Measurements from ENCODE around the gene INVS.
"Not testable (repeated sequence)": the region's sequence is repeated elsewhere in the genome, so short reads cannot be mapped to it uniquely, and the experiment has no call there.

The INVS gene

DNA sequence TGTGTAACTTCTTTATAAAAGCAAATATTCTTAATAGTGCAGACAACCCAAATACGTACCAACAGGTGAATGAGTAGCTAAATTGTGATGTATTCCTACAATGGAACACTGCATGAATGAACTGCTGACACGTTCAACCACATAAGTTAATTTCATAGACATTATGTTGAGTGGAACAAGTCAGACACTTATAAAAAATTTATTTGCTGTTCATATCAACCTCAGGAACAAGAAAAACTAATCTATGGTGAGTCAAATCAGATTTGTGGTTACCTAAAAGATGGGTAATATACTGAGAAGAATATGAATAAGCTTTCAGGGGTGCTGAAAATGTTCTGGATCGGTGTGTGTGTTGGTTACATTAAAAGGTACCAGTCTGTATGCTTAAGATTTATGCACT is 35.7 kb downstream of the INVS start:
- no peak for DNase-seq
- H3K9me2 ChIP-seq (replicated peaks; ENCODE audit: insufficient read depth, low read length) = no peaks in the 10 kb centered on the region
- no peaks in the 10 kb centered on the region for H3K27me3 ChIP-seq (replicated peaks; ENCODE audit: insufficient read depth, low read length)
- H3K9me3 ChIP-seq (replicated peaks; ENCODE audit: insufficient read depth, low read length) = no peaks in the 10 kb centered on the region
- no peaks in the 10 kb centered on the region for H3K79me2 ChIP-seq (ENCODE audit: low read length)
- no peak overlapping the region for H2AFZ ChIP-seq (ENCODE audit: low read length)
- no peaks in the 10 kb centered on the region for H4K20me1 ChIP-seq (ENCODE audit: insufficient read depth, low read length)
- no peak overlapping the region for H3K27ac ChIP-seq (ENCODE audit: low read length)
- no peaks in the 10 kb centered on the region for H3F3A ChIP-seq (ENCODE audit: insufficient read depth, low read length)
- no peak overlapping the region for H3K4me2 ChIP-seq (ENCODE audit: low read depth, low read length)
- H3K9ac ChIP-seq (ENCODE audit: low read length) = no peak overlapping the region
- H3K4me1 ChIP-seq (ENCODE audit: low read length) = no peaks in the 10 kb centered on the region
- H3K36me3 ChIP-seq (replicated peaks; ENCODE audit: insufficient read depth, low read length) = no peaks in the 10 kb centered on the region
- TF ChIP-seq EZH2phosphoT487 (IDR thresholded peaks at IDR 0.05; ENCODE audit: low read length) = no peak
- TF ChIP-seq, protein P1, sequence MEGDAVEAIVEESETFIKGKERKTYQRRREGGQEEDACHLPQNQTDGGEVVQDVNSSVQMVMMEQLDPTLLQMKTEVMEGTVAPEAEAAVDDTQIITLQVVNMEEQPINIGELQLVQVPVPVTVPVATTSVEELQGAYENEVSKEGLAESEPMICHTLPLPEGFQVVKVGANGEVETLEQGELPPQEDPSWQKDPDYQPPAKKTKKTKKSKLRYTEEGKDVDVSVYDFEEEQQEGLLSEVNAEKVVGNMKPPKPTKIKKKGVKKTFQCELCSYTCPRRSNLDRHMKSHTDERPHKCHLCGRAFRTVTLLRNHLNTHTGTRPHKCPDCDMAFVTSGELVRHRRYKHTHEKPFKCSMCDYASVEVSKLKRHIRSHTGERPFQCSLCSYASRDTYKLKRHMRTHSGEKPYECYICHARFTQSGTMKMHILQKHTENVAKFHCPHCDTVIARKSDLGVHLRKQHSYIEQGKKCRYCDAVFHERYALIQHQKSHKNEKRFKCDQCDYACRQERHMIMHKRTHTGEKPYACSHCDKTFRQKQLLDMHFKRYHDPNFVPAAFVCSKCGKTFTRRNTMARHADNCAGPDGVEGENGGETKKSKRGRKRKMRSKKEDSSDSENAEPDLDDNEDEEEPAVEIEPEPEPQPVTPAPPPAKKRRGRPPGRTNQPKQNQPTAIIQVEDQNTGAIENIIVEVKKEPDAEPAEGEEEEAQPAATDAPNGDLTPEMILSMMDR (IDR thresholded peaks at IDR 0.05; ENCODE audit: low read length) = no peak
- no peak for TF ChIP-seq EZH2 (optimal IDR thresholded peaks at IDR 0.05; ENCODE audit: low read depth, low read length)
- no peak overlapping the region for H3K4me3 ChIP-seq (ENCODE audit: low read length)

DNA sequence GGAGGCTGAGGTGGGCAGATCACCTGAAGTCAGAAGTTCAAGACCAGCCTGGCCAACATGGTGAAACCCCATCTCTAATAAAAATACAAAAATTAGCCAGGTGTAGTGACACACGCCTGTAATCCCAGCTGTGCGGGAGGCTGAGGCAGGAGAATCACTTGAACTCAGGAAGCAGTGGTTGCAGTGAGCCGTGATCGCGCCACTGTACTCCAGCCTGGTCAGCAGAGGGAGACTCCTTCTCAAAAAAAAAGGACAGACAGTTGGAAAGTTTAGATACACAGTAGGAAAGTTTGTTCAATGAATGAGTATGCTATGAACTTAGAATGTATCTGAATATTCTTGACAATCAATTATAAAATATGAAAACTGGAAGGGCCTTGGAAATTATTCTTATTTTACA is 37.8 kb downstream of the INVS start:
- not testable (repeated sequence) for H3K27me3 ChIP-seq (replicated peaks; ENCODE audit: insufficient read depth, low read length); H4K20me1 ChIP-seq (ENCODE audit: insufficient read depth, low read length); H3K4me3 ChIP-seq (ENCODE audit: low read length); H3F3A ChIP-seq (ENCODE audit: insufficient read depth, low read length); H3K36me3 ChIP-seq (replicated peaks; ENCODE audit: insufficient read depth, low read length); H3K4me1 ChIP-seq (ENCODE audit: low read length); DNase-seq; H3K9ac ChIP-seq (ENCODE audit: low read length); H3K4me2 ChIP-seq (ENCODE audit: low read depth, low read length); H3K9me2 ChIP-seq (replicated peaks; ENCODE audit: insufficient read depth, low read length); H3K79me2 ChIP-seq (ENCODE audit: low read length); H3K27ac ChIP-seq (ENCODE audit: low read length); H3K9me3 ChIP-seq (replicated peaks; ENCODE audit: insufficient read depth, low read length); H2AFZ ChIP-seq (ENCODE audit: low read length)

DNA sequence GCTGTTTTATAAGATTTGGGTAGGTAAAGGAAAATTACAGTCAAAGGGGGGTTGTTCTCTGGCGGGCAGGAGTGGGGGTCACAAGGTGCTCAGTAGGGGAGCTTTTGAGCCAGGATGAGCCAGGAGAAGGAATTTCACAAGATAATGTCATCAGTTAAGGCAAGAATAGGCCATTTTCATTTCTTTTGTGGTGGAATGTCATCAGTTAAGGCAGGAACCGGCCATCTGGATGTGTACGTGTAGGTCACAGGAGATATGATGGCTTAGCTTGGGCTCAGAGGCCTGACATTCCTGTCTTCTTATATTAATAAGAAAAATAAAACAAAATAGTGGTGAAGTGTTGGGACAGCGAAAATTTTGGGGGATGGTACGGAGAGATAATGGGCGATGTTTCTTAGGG is 41.3 kb downstream of the INVS start:
- H3K27ac ChIP-seq (ENCODE audit: low read length); H3K27me3 ChIP-seq (replicated peaks; ENCODE audit: insufficient read depth, low read length); H3K79me2 ChIP-seq (ENCODE audit: low read length); H3K4me1 ChIP-seq (ENCODE audit: low read length); H4K20me1 ChIP-seq (ENCODE audit: insufficient read depth, low read length); H3K4me3 ChIP-seq (ENCODE audit: low read length); H3K4me2 ChIP-seq (ENCODE audit: low read depth, low read length); H2AFZ ChIP-seq (ENCODE audit: low read length); H3K36me3 ChIP-seq (replicated peaks; ENCODE audit: insufficient read depth, low read length); DNase-seq; H3K9me3 ChIP-seq (replicated peaks; ENCODE audit: insufficient read depth, low read length); H3F3A ChIP-seq (ENCODE audit: insufficient read depth, low read length); H3K9me2 ChIP-seq (replicated peaks; ENCODE audit: insufficient read depth, low read length); H3K9ac ChIP-seq (ENCODE audit: low read length): not testable (repeated sequence)

DNA sequence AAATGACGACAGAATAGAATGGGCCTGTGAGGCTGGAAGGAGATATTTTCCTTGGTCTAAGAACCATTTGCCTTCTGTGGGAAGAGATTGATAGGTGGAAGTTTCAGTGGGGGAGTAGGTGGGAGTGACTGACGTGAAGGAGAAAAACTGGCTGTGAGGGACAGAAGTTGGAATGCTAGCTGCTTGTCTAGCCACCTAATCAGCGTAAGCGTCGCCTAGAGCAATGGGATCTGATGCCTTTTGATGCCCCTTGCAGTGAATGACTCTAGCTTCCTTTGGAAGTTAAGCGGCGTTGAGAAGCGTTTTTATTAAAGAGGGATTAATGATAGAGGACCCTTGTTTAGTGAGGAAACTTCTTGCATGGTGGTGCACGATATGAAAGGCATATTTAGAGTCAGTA is 42.8 kb downstream of the INVS start:
- not testable (repeated sequence) for H3K4me1 ChIP-seq (ENCODE audit: low read length); H3K9ac ChIP-seq (ENCODE audit: low read length); H2AFZ ChIP-seq (ENCODE audit: low read length); H4K20me1 ChIP-seq (ENCODE audit: insufficient read depth, low read length); H3K4me3 ChIP-seq (ENCODE audit: low read length); DNase-seq; H3K79me2 ChIP-seq (ENCODE audit: low read length); H3K27me3 ChIP-seq (replicated peaks; ENCODE audit: insufficient read depth, low read length); H3K4me2 ChIP-seq (ENCODE audit: low read depth, low read length); H3K36me3 ChIP-seq (replicated peaks; ENCODE audit: insufficient read depth, low read length); H3K27ac ChIP-seq (ENCODE audit: low read length); H3F3A ChIP-seq (ENCODE audit: insufficient read depth, low read length); H3K9me3 ChIP-seq (replicated peaks; ENCODE audit: insufficient read depth, low read length); H3K9me2 ChIP-seq (replicated peaks; ENCODE audit: insufficient read depth, low read length)

DNA sequence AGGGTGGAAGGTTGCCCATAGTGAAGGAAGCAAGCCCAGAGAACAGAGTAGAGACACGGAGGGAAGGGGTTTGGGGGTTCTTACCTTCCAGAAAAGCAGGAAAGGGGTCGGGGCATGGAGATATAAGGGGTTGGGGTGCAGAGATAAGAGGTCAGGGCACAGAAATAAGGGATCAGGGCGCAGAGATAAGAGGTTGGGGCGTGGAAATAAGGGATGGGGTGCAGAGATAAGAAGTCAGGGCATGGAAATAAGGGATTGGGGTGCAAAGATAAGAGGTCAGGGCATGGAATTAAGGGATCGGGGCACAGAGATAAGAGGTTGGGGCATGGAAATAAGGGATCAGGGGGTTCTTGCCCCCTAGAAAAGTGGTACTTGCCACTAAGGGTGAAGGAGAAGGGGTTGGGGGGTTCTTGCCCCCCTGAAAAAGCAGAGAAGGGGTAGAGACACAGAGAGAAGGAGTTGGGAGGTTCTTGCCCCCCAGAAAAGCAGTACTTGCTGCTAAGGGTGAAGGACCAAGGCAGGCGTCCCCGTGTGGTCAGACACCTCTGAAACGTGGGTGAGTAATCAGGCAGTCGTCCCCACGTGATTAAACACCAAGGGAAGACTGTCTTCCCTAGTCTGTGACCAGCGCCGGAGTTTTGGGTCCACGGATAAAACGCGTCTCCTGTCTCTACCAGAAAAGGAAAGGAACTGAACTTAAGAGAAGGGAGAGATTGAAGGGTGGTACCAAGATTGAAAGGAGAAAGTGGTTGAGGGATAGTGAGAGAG is 46.3 kb downstream of the INVS start:
- not testable (repeated sequence) for H3K9me2 ChIP-seq (replicated peaks; ENCODE audit: insufficient read depth, low read length)

DNA sequence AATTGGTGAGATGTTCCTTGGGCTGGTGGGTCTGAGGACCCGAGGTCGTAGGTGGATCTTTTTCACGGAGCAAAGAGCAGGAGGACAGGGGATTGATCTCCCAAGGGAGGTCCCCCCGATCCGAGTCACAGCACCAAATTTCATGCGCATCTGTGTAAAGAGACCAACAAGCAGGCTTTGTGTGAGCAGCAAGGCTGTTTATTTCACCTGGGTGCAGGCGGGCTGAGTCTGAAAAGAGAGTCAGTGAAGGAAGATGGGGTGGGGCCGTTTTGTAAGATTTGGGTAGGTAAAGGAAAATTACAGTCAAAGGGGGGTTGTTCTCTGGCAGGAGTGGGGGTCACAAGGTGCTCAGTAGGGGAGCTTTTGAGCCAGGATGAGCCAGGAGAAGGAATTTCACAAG is 46.9 kb downstream of the INVS start:
- H3F3A ChIP-seq (ENCODE audit: insufficient read depth, low read length); H3K9me2 ChIP-seq (replicated peaks; ENCODE audit: insufficient read depth, low read length); H3K4me2 ChIP-seq (ENCODE audit: low read depth, low read length); H2AFZ ChIP-seq (ENCODE audit: low read length); H3K27ac ChIP-seq (ENCODE audit: low read length); H3K36me3 ChIP-seq (replicated peaks; ENCODE audit: insufficient read depth, low read length); H3K4me3 ChIP-seq (ENCODE audit: low read length); DNase-seq; H3K4me1 ChIP-seq (ENCODE audit: low read length); H3K9ac ChIP-seq (ENCODE audit: low read length); H4K20me1 ChIP-seq (ENCODE audit: insufficient read depth, low read length); H3K79me2 ChIP-seq (ENCODE audit: low read length); H3K27me3 ChIP-seq (replicated peaks; ENCODE audit: insufficient read depth, low read length); H3K9me3 ChIP-seq (replicated peaks; ENCODE audit: insufficient read depth, low read length): not testable (repeated sequence)

More for the DNA sequence above, 46.3 kb downstream of the INVS start:
- H4K20me1 ChIP-seq (ENCODE audit: insufficient read depth, low read length); DNase-seq; H3K36me3 ChIP-seq (replicated peaks; ENCODE audit: insufficient read depth, low read length); H3K9ac ChIP-seq (ENCODE audit: low read length); H3K4me1 ChIP-seq (ENCODE audit: low read length); H3F3A ChIP-seq (ENCODE audit: insufficient read depth, low read length); H3K27me3 ChIP-seq (replicated peaks; ENCODE audit: insufficient read depth, low read length); H2AFZ ChIP-seq (ENCODE audit: low read length); H3K79me2 ChIP-seq (ENCODE audit: low read length); H3K9me3 ChIP-seq (replicated peaks; ENCODE audit: insufficient read depth, low read length); H3K4me2 ChIP-seq (ENCODE audit: low read depth, low read length); H3K27ac ChIP-seq (ENCODE audit: low read length); H3K4me3 ChIP-seq (ENCODE audit: low read length): not testable (repeated sequence)
